ENCODE results near the gene LAMTOR2. TPM values are rescaled to one million over a fixed set of nuclear protein-coding genes. Genes with fewer than 3 reads are reported as not detected.
A peak's percentile ranks its signal among the peaks of the same experiment; 100 is the strongest.

Gene LAMTOR2
- total RNA-seq, 1 experiment from 2014 or later: 60.2 TPM

GRCh38 chr1:156082309-156083091 lies 27.9 kb downstream of the LAMTOR2 start, which contains the start of gene MEX3A (continued):
- TF ChIP-seq MAX (IDR thresholded peaks at IDR 0.05) (peak; percentile 69), EZH2phosphoT487 (IDR thresholded peaks at IDR 0.05; ENCODE audit: borderline replicate concordance) (no peak), JUND (IDR thresholded peaks at IDR 0.05) (no peak), CTCF (IDR thresholded peaks at IDR 0.05 in 2 of 3, conservative IDR thresholded peaks at IDR 0.05 in 1 of 3; ENCODE audit: borderline replicate concordance in 1 of 3, insufficient read depth in 1 of 3, low read depth in 2 of 3, low read length in 2 of 3) (no peak), SP1 (IDR thresholded peaks at IDR 0.05; ENCODE audit: low read depth) (no peak), ZNF274 (IDR thresholded peaks at IDR 0.05; ENCODE audit: low read depth, low read length) (no peak), ZFX (IDR thresholded peaks at IDR 0.05) (no peak; the same call in 1 of the 2 replicates), POLR2A (IDR thresholded peaks at IDR 0.05; ENCODE audit: borderline replicate concordance, extremely low read depth, insufficient read depth, insufficient read length) (no peak)

GRCh38 chr1:156083800-156084790 lies 29.5 kb downstream of the LAMTOR2 start:
- Histone ChIP-seq H4K20me1 (ENCODE audit: insufficient read depth) (no peaks in the 10 kb centered on the region), H3K27ac (ENCODE audit: low read depth, low read length) (no peak overlapping the region), H3K27me3 (ENCODE audit: insufficient read depth, low read length) (no peaks in the 10 kb centered on the region), H3K4me1 (ENCODE audit: control insufficient read depth in 1 of 2, insufficient read depth in 2 of 2, low read length in 2 of 2) (peaks cover 14 to 33% of the 10 kb centered on the region in 2 experiments; a peak in 3 of 4 replicates), H3K9me3 (ENCODE audit: control insufficient read depth in 1 of 2, insufficient read depth in 1 of 2, low read depth in 1 of 2, low read length in 2 of 2) (no peaks in the 10 kb centered on the region), H3K36me3 (ENCODE audit: control insufficient read depth in 1 of 2, insufficient read depth in 2 of 2, low read length in 2 of 2) (no peaks in the 10 kb centered on the region), H3K9me2 (ENCODE audit: insufficient read depth) (no peaks in the 10 kb centered on the region), H3K79me2 (ENCODE audit: insufficient read depth, low read length) (no peaks in the 10 kb centered on the region), H2AFZ (ENCODE audit: low read depth, low read length, poor library complexity, severe bottlenecking) (no peak overlapping the region), H3K4me2 (ENCODE audit: low read length) (peak overlapping the region; percentile 96), H3K9ac (ENCODE audit: low read length) (no peak overlapping the region), H3K4me3 (replicated peaks in 1 of 2; ENCODE audit: low read depth in 1 of 2, low read length in 2 of 2) (peak overlapping the region; percentile 73 to 81; a peak in 1 of 4 replicates)
- TSS peak; percentile 66 for BruUV-seq (replicated peaks)
- ChIA-PET POLR2A (no interaction called here), CTCF (interaction anchor here (0.8 to 1.1 kb wide), 2 partner anchors 18 to 46 kb away, joined by 3 read pairs; no protein-coding TSS in a partner anchor), RAD21 (ENCODE audit: low non-redundant PET in 1 of 2, low total read pairs in 2 of 2, uncharacterized antibody in 2 of 2, unreplicated experiment in 2 of 2) (interaction anchor here in 1 of 2 experiments (0.5 kb wide), 1 partner anchor 43 kb away, joined by 3 read pairs; no protein-coding TSS in a partner anchor)
- intact Hi-C loops (cut with micrococcal nuclease): no loop called here
- ATAC-seq (no peak), DNase-seq (ENCODE audit: low read depth, low spot score) (no peak)
- TF ChIP-seq TCF7L2 (IDR thresholded peaks at IDR 0.05; ENCODE audit: borderline replicate concordance, extremely low read depth, insufficient read depth, insufficient read length): no peak
- TF ChIP-seq ELF1 (IDR thresholded peaks at IDR 0.05; ENCODE audit: borderline replicate concordance, low read depth): no peak
- TF ChIP-seq CTCF (IDR thresholded peaks at IDR 0.05 in 2 of 3, conservative IDR thresholded peaks at IDR 0.05 in 1 of 3; ENCODE audit: borderline replicate concordance in 1 of 3, insufficient read depth in 1 of 3, low read depth in 2 of 3, low read length in 2 of 3): no peak
- TF ChIP-seq POLR2A (IDR thresholded peaks at IDR 0.05; ENCODE audit: borderline replicate concordance, extremely low read depth, insufficient read depth, insufficient read length): no peak
- TF ChIP-seq SIN3A (IDR thresholded peaks at IDR 0.05; ENCODE audit: low read depth): no peak
- no peak for TF ChIP-seq EZH2 (IDR thresholded peaks at IDR 0.05)
- no peak for TF ChIP-seq SRF (IDR thresholded peaks at IDR 0.05; ENCODE audit: low read depth)
- TF ChIP-seq EZH2phosphoT487 (IDR thresholded peaks at IDR 0.05; ENCODE audit: borderline replicate concordance): no peak
- no peak for TF ChIP-seq YY1 (IDR thresholded peaks at IDR 0.05; ENCODE audit: extremely low read depth, insufficient replicate concordance, low read depth, low read length)
- TF ChIP-seq SP1 (IDR thresholded peaks at IDR 0.05; ENCODE audit: low read depth): no peak
- TF ChIP-seq FOSL1 (IDR thresholded peaks at IDR 0.05; ENCODE audit: low read depth): no peak
- TF ChIP-seq MAX (IDR thresholded peaks at IDR 0.05): no peak
- no peak for TF ChIP-seq CEBPB (IDR thresholded peaks at IDR 0.05; ENCODE audit: low read depth)
- TF ChIP-seq ZNF274 (IDR thresholded peaks at IDR 0.05; ENCODE audit: low read depth, low read length): no peak
- no peak for TF ChIP-seq JUND (IDR thresholded peaks at IDR 0.05)

Data from HCT116 (cell line).